Retinal pigment epithelial cell (primary cell): ENCODE results near the gene SSTR3.

ENCODE experiments used
- DNase-seq: peaks from one replicate; pipeline ENCODE4 v3.0.0-alpha.2; 2010; ENCODE audit warnings: low read depth
- H3K4me3 ChIP-seq: 2 replicates; pipeline ENCODE4 v1.5.1; 2011; ENCODE audit warnings: mild to moderate bottlenecking, low read length, control low read depth, moderate library complexity
- CTCF ChIP-seq: conservative IDR thresholded peaks from 2 replicates; pipeline ENCODE4 v1.5.1; 2011; ENCODE audit warnings: low read depth, low read length, control low read depth, inconsistent platforms

SSTR3 gene

GRCh38 chr22:37184816-37185541 lies 27.3 kb downstream of the SSTR3 start:
- TF ChIP-seq CTCF = no peak
- no peak overlapping the region for H3K4me3 ChIP-seq
- DNase-seq = no peak

- no peak for DNase-seq
- no peak overlapping the region for H3K4me3 ChIP-seq
- no peak for TF ChIP-seq CTCF
Measured at GRCh38 chr22:37184380-37184755, 27.9 kb downstream of the SSTR3 start.

- H3K4me3 ChIP-seq = no peak overlapping the region
- no peak for DNase-seq
- no peak for TF ChIP-seq CTCF
Measured at GRCh38 chr22:37183432-37184379, 28.6 kb downstream of the SSTR3 start.

GRCh38 chr22:37182949-37183245 lies 29.4 kb downstream of the SSTR3 start:
- no peak for TF ChIP-seq CTCF
- no peak overlapping the region for H3K4me3 ChIP-seq
- DNase-seq = no peak

GRCh38 chr22:37182101-37182948 lies 30.0 kb downstream of the SSTR3 start:
- DNase-seq = no peak
- no peak overlapping the region for H3K4me3 ChIP-seq
- no peak for TF ChIP-seq CTCF

- no peak for DNase-seq
- TF ChIP-seq CTCF = no peak
- no peak overlapping the region for H3K4me3 ChIP-seq
Measured at GRCh38 chr22:37181681-37182080, 30.6 kb downstream of the SSTR3 start.
